Panc1 (cell line): Measurements from ENCODE around the gene GLIPR2.

Experiments
- POLR2AphosphoS5 ChIP-seq: IDR thresholded peaks from 2 replicates; pipeline ENCODE4 v1.6.1; 2012; ENCODE audit warnings: mild to moderate bottlenecking, low read depth, low read length, moderate library complexity
- SIN3A ChIP-seq: IDR thresholded peaks from 2 replicates; pipeline ENCODE4 v1.6.1; 2012; ENCODE audit warnings: low read depth, mild to moderate bottlenecking, low read length, moderate library complexity, borderline replicate concordance; ENCODE audit not compliant: insufficient read depth
- TF ChIP-seq, protein P1 (sequence below): fragments of 450-650 bp; IDR thresholded peaks from 2 replicates; pipeline ENCODE4 v1.5.1; 2017; ENCODE audit warnings: mild to moderate bottlenecking

DNA sequence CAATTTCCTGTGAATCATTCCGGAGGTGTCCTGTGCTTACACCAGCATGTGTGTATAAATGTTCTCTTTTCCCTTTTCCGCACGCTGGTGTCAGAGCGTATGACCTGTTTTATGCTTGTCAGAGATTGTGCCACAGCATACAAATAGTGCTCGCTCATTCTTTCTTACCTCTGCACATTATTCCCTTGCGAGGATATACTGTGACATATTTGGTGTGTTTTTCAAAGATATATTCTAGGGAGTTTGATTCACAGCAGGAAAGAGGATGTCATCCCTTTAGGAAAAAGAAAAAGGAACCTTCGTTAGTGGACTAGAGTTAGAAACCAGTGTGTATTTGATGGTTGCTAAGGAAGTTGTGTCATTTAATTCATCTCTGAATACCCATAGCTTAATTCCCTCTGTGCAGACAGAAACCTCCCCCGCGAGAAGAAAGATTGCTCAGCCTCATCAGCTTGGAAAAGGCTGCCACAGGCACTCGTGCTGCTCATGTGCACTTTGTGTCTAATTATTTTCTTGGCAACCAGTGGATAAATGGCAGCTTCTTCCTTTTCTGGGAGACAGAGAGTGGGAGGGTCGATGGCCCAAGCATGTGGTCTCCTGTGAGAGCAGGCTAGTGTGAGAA lies 17.9 kb downstream of the GLIPR2 start:
- TF ChIP-seq, protein P1, sequence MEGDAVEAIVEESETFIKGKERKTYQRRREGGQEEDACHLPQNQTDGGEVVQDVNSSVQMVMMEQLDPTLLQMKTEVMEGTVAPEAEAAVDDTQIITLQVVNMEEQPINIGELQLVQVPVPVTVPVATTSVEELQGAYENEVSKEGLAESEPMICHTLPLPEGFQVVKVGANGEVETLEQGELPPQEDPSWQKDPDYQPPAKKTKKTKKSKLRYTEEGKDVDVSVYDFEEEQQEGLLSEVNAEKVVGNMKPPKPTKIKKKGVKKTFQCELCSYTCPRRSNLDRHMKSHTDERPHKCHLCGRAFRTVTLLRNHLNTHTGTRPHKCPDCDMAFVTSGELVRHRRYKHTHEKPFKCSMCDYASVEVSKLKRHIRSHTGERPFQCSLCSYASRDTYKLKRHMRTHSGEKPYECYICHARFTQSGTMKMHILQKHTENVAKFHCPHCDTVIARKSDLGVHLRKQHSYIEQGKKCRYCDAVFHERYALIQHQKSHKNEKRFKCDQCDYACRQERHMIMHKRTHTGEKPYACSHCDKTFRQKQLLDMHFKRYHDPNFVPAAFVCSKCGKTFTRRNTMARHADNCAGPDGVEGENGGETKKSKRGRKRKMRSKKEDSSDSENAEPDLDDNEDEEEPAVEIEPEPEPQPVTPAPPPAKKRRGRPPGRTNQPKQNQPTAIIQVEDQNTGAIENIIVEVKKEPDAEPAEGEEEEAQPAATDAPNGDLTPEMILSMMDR: no peak
- TF ChIP-seq SIN3A (no peak), POLR2AphosphoS5 (no peak)
